Measurements from ENCODE around the gene SNORC. TPM values are rescaled to one million over a fixed set of nuclear protein-coding genes. Genes with fewer than 3 reads are reported as not detected.

The SNORC gene
- total RNA-seq, 1 donor from 2014 or later: 2.5 TPM

- no peak overlapping the region for H3K4me3 ChIP-seq (ENCODE audit: low read depth, low read length)
- no peak for DNase-seq (ENCODE audit: low read depth)
- H3K36me3 ChIP-seq (ENCODE audit: control insufficient read depth, insufficient read depth, low read length): no peaks in the 10 kb centered on the region
- TF ChIP-seq CTCF (IDR thresholded peaks at IDR 0.05; ENCODE audit: insufficient read depth, low read length, poor library complexity, severe bottlenecking): no peak
- H3K27me3 ChIP-seq (ENCODE audit: control insufficient read depth, insufficient read depth, low read length): no peaks in the 10 kb centered on the region
Observed at GRCh38 chr2:232869138-232870017, 686 bp upstream of the SNORC start.

GRCh38 chr2:232870766-232871371, 805 bp downstream of the SNORC start:
- Histone ChIP-seq H3K27me3 (ENCODE audit: control insufficient read depth, insufficient read depth, low read length) (peaks cover 2% of the 10 kb centered on the region), H3K36me3 (ENCODE audit: control insufficient read depth, insufficient read depth, low read length) (no peaks in the 10 kb centered on the region), H3K4me3 (ENCODE audit: low read depth, low read length) (no peak overlapping the region)
- DNase-seq (ENCODE audit: low read depth): no peak
- no peak for TF ChIP-seq CTCF (IDR thresholded peaks at IDR 0.05; ENCODE audit: insufficient read depth, low read length, poor library complexity, severe bottlenecking)

GRCh38 chr2:232871418-232871834, 1.4 kb downstream of the SNORC start:
- no peak for DNase-seq (ENCODE audit: low read depth)
- H3K27me3 ChIP-seq (ENCODE audit: control insufficient read depth, insufficient read depth, low read length): peaks cover 2% of the 10 kb centered on the region
- no peak for TF ChIP-seq CTCF (IDR thresholded peaks at IDR 0.05; ENCODE audit: insufficient read depth, low read length, poor library complexity, severe bottlenecking)

GRCh38 chr2:232871835-232872736, 2.0 kb downstream of the SNORC start:
- H3K36me3 ChIP-seq (ENCODE audit: control insufficient read depth, insufficient read depth, low read length): no peaks in the 10 kb centered on the region
- DNase-seq (ENCODE audit: low read depth): no peak
- no peak overlapping the region for H3K4me3 ChIP-seq (ENCODE audit: low read depth, low read length)
- no peak for TF ChIP-seq CTCF (IDR thresholded peaks at IDR 0.05; ENCODE audit: insufficient read depth, low read length, poor library complexity, severe bottlenecking)
- peaks cover 2% of the 10 kb centered on the region for H3K27me3 ChIP-seq (ENCODE audit: control insufficient read depth, insufficient read depth, low read length)

More at GRCh38 chr2:232871418-232871834, 1.4 kb downstream of the SNORC start:
- no peak overlapping the region for H3K4me3 ChIP-seq (ENCODE audit: low read depth, low read length)
- H3K36me3 ChIP-seq (ENCODE audit: control insufficient read depth, insufficient read depth, low read length): no peaks in the 10 kb centered on the region

GRCh38 chr2:232872826-232873225, 2.8 kb downstream of the SNORC start:
- no peak overlapping the region for H3K4me3 ChIP-seq (ENCODE audit: low read depth, low read length)
- H3K36me3 ChIP-seq (ENCODE audit: control insufficient read depth, insufficient read depth, low read length): no peaks in the 10 kb centered on the region
- DNase-seq (ENCODE audit: low read depth): no peak
- peaks cover 2% of the 10 kb centered on the region for H3K27me3 ChIP-seq (ENCODE audit: control insufficient read depth, insufficient read depth, low read length)
- no peak for TF ChIP-seq CTCF (IDR thresholded peaks at IDR 0.05; ENCODE audit: insufficient read depth, low read length, poor library complexity, severe bottlenecking)
